ENCODE data around the gene TARS3. TPM values are rescaled to one million over a fixed set of nuclear protein-coding genes. Genes with fewer than 3 reads are reported as not detected.
A peak's percentile ranks its signal among the peaks of the same experiment; 100 is the strongest.

The TARS3 gene
- total and polyA plus RNA-seq, 3 donors from 2014 or later, result 10.3 to 40.2 (median 25.0) TPM

DNA sequence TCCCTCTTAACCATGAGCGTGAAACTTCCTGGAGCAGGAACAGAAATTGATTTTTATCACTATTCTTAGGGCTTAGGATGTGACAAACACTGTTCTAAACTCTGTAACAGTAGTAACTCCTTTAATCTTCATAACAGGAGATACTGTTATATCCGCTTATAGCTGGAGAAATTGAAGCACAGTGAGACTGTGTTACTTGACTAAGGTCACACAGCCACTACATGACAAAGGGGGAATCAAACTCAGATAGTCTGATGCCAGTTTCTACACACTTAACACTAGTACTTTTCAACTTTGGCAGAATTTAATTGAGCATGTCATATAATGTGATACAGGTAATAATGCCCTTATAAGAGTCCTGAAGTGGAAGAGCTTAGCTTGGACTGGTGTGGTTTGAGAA is 800 bp upstream of the TARS3 start:
- peak overlapping the region in 1 of 2 donors; percentile 81 for H3K27ac ChIP-seq
- DNase-seq, result no peak
- H3K4me1 ChIP-seq, result peaks cover 11% of the 10 kb centered on the region
- 35 to 55% methylated on average over 2 of the region's 2 CpGs for WGBS, 2 donors
- no peak for TF ChIP-seq POLR2A (IDR thresholded peaks at IDR 0.05)
- TF ChIP-seq, protein P1, sequence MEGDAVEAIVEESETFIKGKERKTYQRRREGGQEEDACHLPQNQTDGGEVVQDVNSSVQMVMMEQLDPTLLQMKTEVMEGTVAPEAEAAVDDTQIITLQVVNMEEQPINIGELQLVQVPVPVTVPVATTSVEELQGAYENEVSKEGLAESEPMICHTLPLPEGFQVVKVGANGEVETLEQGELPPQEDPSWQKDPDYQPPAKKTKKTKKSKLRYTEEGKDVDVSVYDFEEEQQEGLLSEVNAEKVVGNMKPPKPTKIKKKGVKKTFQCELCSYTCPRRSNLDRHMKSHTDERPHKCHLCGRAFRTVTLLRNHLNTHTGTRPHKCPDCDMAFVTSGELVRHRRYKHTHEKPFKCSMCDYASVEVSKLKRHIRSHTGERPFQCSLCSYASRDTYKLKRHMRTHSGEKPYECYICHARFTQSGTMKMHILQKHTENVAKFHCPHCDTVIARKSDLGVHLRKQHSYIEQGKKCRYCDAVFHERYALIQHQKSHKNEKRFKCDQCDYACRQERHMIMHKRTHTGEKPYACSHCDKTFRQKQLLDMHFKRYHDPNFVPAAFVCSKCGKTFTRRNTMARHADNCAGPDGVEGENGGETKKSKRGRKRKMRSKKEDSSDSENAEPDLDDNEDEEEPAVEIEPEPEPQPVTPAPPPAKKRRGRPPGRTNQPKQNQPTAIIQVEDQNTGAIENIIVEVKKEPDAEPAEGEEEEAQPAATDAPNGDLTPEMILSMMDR (IDR thresholded peaks at IDR 0.05), result no peak
- H3K27me3 ChIP-seq, result no peaks in the 10 kb centered on the region
- H3K4me3 ChIP-seq, result peak overlapping the region in 1 of 2 donors; percentile 90
- intact Hi-C loops (cut with DNase I; ENCODE audit: low total_unique reads), result no loop called here
- H3K36me3 ChIP-seq (ENCODE audit: low read depth, missing control alignments), result no peaks in the 10 kb centered on the region
- H3K9me3 ChIP-seq, result no peaks in the 10 kb centered on the region

DNA sequence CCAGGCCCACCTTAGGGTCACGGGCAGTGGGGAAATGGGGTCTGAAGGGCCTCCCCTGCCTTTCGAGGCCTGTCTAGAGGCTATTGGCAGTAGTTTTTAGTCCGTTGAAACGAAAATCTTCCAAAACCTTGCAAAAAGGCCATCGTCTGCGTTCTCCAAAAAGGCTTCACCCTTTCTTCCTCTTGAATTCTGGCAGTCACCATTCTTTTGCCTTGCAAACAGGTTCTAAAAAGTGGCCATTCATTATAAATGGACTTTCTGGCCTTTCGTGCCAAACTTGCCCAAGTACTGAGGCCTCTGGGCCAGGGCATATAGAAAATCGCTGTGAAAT is 367 bp upstream of the TARS3 start:
- H3K27me3 ChIP-seq, result no peaks in the 10 kb centered on the region
- TF ChIP-seq POLR2A (IDR thresholded peaks at IDR 0.05), result no peak
- TF ChIP-seq, protein P1 (IDR thresholded peaks at IDR 0.05), result no peak
- no peaks in the 10 kb centered on the region for H3K36me3 ChIP-seq (ENCODE audit: low read depth, missing control alignments)
- no peak for DNase-seq
- 15 to 25% methylated on average over 8 of the region's 8 CpGs for WGBS, 2 donors
- peak overlapping the region in 1 of 2 donors; percentile 90 for H3K4me3 ChIP-seq
- intact Hi-C loops (cut with DNase I; ENCODE audit: low total_unique reads), result no loop called here
- H3K9me3 ChIP-seq, result no peaks in the 10 kb centered on the region
- H3K4me1 ChIP-seq, result peaks cover 11% of the 10 kb centered on the region
- peak overlapping the region; percentile 52 to 81 for H3K27ac ChIP-seq

DNA sequence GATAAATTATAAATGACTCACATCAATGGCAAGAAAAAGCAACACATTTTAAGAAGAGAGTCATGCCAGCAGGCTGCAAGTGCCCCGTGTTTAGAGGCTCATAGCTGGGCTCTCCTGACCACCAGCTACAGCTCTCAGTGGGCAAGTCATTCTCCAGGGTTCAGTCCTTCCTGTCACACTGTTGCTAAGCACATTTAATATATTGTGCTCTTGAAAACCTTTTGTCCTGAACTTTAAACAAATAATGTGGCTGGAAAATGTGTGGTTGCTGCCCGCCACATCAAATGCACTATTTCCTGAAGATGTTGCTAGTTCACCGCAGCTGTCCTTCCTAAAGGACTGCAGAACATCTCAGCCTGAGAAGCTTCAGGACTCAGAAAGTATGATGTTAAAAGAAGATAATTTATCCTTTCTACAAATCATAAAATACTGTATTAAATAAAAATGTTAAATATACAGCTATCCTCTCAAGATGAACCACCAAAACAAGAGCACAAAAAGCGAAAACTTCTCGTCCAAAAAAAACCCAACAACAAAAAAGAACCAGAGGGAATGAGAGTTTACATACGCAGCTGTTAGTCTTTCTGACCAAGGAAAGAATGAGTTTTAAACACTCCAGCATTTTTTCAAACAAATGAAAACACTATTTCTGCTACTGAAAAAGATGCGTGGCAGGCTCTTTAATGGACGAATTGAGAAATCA is 951 bp downstream of the TARS3 start:
- Histone ChIP-seq H3K27me3 (no peaks in the 10 kb centered on the region), H3K9me3 (no peaks in the 10 kb centered on the region), H3K4me3 (peak overlapping the region; percentile 90), H3K27ac (peak overlapping the region; percentile 81 to 88), H3K4me1 (peaks cover 11% of the 10 kb centered on the region), H3K36me3 (ENCODE audit: low read depth, missing control alignments) (no peaks in the 10 kb centered on the region)
- WGBS, 2 donors, result 5 to 10% methylated on average over 8 of the region's 8 CpGs
- intact Hi-C loops (cut with DNase I; ENCODE audit: low total_unique reads), result no loop called here
- TF ChIP-seq POLR2A (IDR thresholded peaks at IDR 0.05), result no peak
- TF ChIP-seq, protein P1 (IDR thresholded peaks at IDR 0.05), result no peak
- DNase-seq, result no peak

DNA sequence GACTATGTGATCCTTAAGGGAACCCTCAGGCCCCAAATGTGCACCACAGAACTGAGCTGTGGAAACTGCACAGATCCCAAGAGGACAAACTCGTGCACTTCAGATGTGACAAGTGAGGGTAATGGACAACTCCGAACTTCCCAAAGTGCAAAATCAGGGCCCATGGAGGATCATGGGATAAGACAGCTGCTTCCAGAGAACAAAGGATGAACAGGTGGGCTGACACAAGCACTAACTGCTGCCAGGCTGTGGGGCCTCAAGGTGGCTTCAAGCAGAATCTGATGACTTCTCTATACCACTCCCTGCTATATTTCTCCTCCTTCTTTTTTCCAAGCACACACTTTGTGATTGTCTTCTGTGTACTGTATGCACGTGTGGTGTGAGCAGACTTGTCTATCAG is 5.4 kb downstream of the TARS3 start:
- no peak for DNase-seq
- Histone ChIP-seq H3K4me3 (no peak overlapping the region), H3K4me1 (peaks cover 6% of the 10 kb centered on the region), H3K9me3 (no peaks in the 10 kb centered on the region), H3K27ac (no peak overlapping the region), H3K27me3 (no peaks in the 10 kb centered on the region), H3K36me3 (ENCODE audit: low read depth, missing control alignments) (no peaks in the 10 kb centered on the region)
- intact Hi-C loops (cut with DNase I; ENCODE audit: low total_unique reads), result no loop called here
- WGBS, 2 donors, result 80 to 87% methylated on average over 3 of the region's 3 CpGs
- no peak for TF ChIP-seq POLR2A (IDR thresholded peaks at IDR 0.05)
- TF ChIP-seq, protein P1 (IDR thresholded peaks at IDR 0.05), result no peak

DNA sequence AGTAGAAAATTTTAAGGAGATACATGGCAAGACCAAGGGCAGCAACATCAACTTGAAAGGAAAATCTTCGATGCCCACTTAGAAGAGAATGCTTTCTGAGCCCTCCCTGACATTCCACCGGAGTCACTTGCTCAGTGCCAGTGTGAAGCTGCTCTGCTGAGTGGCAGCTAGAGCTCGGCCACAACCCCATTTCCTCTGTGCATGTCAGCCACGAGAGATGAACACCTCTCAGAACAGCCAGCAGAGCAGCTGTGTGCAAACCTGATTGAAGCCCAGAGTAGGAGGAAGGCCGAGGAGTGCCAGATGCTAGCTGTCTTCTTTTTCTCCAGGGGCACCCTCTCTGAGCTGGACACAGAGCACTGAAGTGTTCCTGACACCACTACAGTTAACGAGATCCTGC is 12.2 kb downstream of the TARS3 start:
- no peaks in the 10 kb centered on the region for H3K9me3 ChIP-seq
- no peak overlapping the region for H3K4me3 ChIP-seq
- H3K27ac ChIP-seq, result no peak overlapping the region
- intact Hi-C loops (cut with DNase I; ENCODE audit: low total_unique reads), result no loop called here
- DNase-seq, result no peak
- H3K36me3 ChIP-seq (ENCODE audit: low read depth, missing control alignments), result no peaks in the 10 kb centered on the region
- H3K4me1 ChIP-seq, result no peaks in the 10 kb centered on the region
- 85 to 91% methylated on average over 6 of the region's 6 CpGs for WGBS, 2 donors
- TF ChIP-seq POLR2A (IDR thresholded peaks at IDR 0.05), result no peak
- TF ChIP-seq, protein P1 (IDR thresholded peaks at IDR 0.05), result no peak
- H3K27me3 ChIP-seq, result no peaks in the 10 kb centered on the region

Data from testis (tissue), 3 donors.